HepG2 (cell line): ENCODE measurements around the gene NAT10. TPM values are rescaled to one million over a fixed set of nuclear protein-coding genes. Genes with fewer than 3 reads are reported as not detected.

Source experiments
- ATAC-seq: fragments of 200-7000 bp; cut with Tn5 transposase; 3 replicates; pipeline ENCODE4 v1.9.1; 2020; ENCODE audit warnings: mild to moderate bottlenecking, moderate library complexity
- BruUV-seq: library from RNA; stranded (reverse); fragments of 400-500 nt; replicated peaks from 2 replicates; lab custom pipeline; 2021; lab: Mats Ljungman, UMichigan
- CTCF ChIA-PET: fragments of 300-600 bp; formaldehyde crosslinking; extraction: SDS; loops from one replicate; lab custom pipeline; 2021; ENCODE audit warnings: low total read pairs, inconsistent platforms, low intra/inter-chr PET ratio; lab: Yijun Ruan, JAX
- POLR2A ChIA-PET: fragments of 350-600 bp; sonication (Branson Sonifier 250); formaldehyde crosslinking; loops from one replicate; lab custom pipeline; 2020; ENCODE audit warnings: antibody characterized with exemption, inconsistent platforms; lab: Yijun Ruan, JAX
- DNase-seq: peaks from one replicate; pipeline ENCODE4 v3.0.0-alpha.2; 2015; ENCODE audit warnings: low spot score
- FAIRE-seq: peaks from 3 replicates; lab custom pipeline; 2011; peaks lifted over from hg19 to GRCh38; lab: Jason Lieb, UNC
- H2AFZ ChIP-seq: one replicate; pipeline ENCODE4 v1.6.1; 2011; ENCODE audit warnings: low read length, inconsistent platforms
- H3K27ac ChIP-seq: fragments of 300-600 bp; 3 replicates; pipeline ENCODE4 v1.8.0; 2011; ENCODE audit warnings: mixed run types, mild to moderate bottlenecking, mixed read lengths, low read length, inconsistent platforms; ENCODE audit not compliant: insufficient read depth; ENCODE audit errors: extremely low read length
- H3K27me3 ChIP-seq, 2 experiments: fragments of 200-600 bp in 1 of 2; 2 replicates in 1 of 2; 3 replicates in 1 of 2; pipeline versions ENCODE4 v1.6.0 to v1.8.0; 2011; ENCODE audit warnings: low read length in 2 of 2, mild to moderate bottlenecking in 2 of 2, moderate library complexity in 2 of 2, inconsistent platforms in 1 of 2; ENCODE audit not compliant: insufficient read depth in 2 of 2, control insufficient read depth in 1 of 2
- H3K36me3 ChIP-seq, 2 experiments: fragments of 200-600 bp in 1 of 2; replicated peaks in 1 of 2; 2 replicates in 1 of 2; 3 replicates in 1 of 2; pipeline versions ENCODE4 v1.5.1 to v1.8.0; 2011; ENCODE audit warnings: low read length in 2 of 2, inconsistent platforms in 1 of 2; ENCODE audit not compliant: insufficient read depth in 2 of 2, control insufficient read depth in 1 of 2
- H3K4me1 ChIP-seq: 2 replicates; pipeline ENCODE4 v1.5.1; 2012; ENCODE audit warnings: low read length, inconsistent platforms; ENCODE audit not compliant: insufficient read depth
- H3K4me2 ChIP-seq: 2 replicates; pipeline ENCODE4 v1.6.0; 2011; ENCODE audit warnings: low read depth, low read length, inconsistent platforms
- H3K4me3 ChIP-seq, 3 experiments: fragments of 200-600 bp in 1 of 3; sonication (generic), shearing (Covaris generic) in 1 of 3; replicated peaks in 1 of 3; 2 replicates each; pipeline ENCODE4 v1.5.1; 2011 to 2016; ENCODE audit warnings: low read length in 3 of 3, inconsistent platforms in 2 of 3, low read depth in 2 of 3, mild to moderate bottlenecking in 2 of 3, control low read depth in 1 of 3, mixed read lengths in 1 of 3; ENCODE audit not compliant: insufficient read depth in 1 of 3
- H3K79me2 ChIP-seq: one replicate; pipeline ENCODE4 v1.6.1; 2011; ENCODE audit warnings: low read length, inconsistent platforms; ENCODE audit not compliant: insufficient read depth
- H3K9ac ChIP-seq: 2 replicates; pipeline ENCODE4 v1.6.0; 2011; ENCODE audit warnings: mild to moderate bottlenecking, low read depth, low read length, inconsistent platforms; ENCODE audit not compliant: insufficient read depth
- H3K9me3 ChIP-seq: 2 replicates; pipeline ENCODE4 v1.5.1; 2012; ENCODE audit warnings: mild to moderate bottlenecking, low read length
- H4K20me1 ChIP-seq: 2 replicates; pipeline ENCODE4 v1.6.0; 2011; ENCODE audit warnings: inconsistent platforms, mild to moderate bottlenecking, low read length, moderate library complexity; ENCODE audit not compliant: insufficient read depth
- MEIS1 ChIP-seq: sonication (generic); formaldehyde crosslinking; IDR thresholded peaks from 2 replicates; pipeline ENCODE4 v1.9.0; 2021; ENCODE audit warnings: mild to moderate bottlenecking, missing genetic modification reagents, moderate library complexity, borderline replicate concordance
- SNRNP70 ChIP-seq: fragments of 200-400 bp; formaldehyde crosslinking; IDR thresholded peaks from 2 replicates; pipeline ENCODE4 v1.6.1; 2017; ENCODE audit warnings: mild to moderate bottlenecking, low read depth, low read length, moderate library complexity
- ZNF335 ChIP-seq: sonication (generic); formaldehyde crosslinking; IDR thresholded peaks from 2 replicates; pipeline ENCODE4 v1.4.0; 2020; ENCODE audit warnings: missing genetic modification reagents
- ZNF343 ChIP-seq: sonication (generic); formaldehyde crosslinking; IDR thresholded peaks from 2 replicates; pipeline ENCODE4 v1.4.0; 2020; ENCODE audit warnings: mild to moderate bottlenecking, missing genetic modification reagents
- ZNF484 ChIP-seq: sonication (generic); formaldehyde crosslinking; IDR thresholded peaks from 2 replicates; pipeline ENCODE4 v1.5.1; 2020; ENCODE audit warnings: mild to moderate bottlenecking, low read depth, missing genetic modification reagents, borderline replicate concordance
- WGBS: methylation state at CpG from one replicate; pipeline ENCODE4 v1.1.6; 2017; ENCODE audit warnings: low lambda C conversion rate; 5-methylcytosine and 5-hydroxymethylcytosine counted together
- in situ Hi-C: cut with HindIII; loops from 2 replicates; pipeline ENCODE4 v1.10.0; 2017; ENCODE audit warnings: low pct_unique_long_range_greater_than_20kb; ENCODE audit not compliant: extremely low pct_ligation_motif_present
- intact Hi-C: fragments of 100-400 bp; cut with micrococcal nuclease; formaldehyde crosslinking; loops from one replicate; pipeline ENCODE4 v1.10.0; 2022; ENCODE audit not compliant: unreplicated experiment
- polyA plus RNA-seq, 8 experiments: library from polyadenylated mRNA; depleted of rRNA in 3 of 8; stranded (reverse) in 7 of 8; unstranded in 1 of 8; fragments of >200 nt; fragmentation: Illumina TruSeq in 4 of 8; extraction: Trizol in 4 of 8; gene quantifications; 2 replicates each; pipeline versions ENCODE4 v1.2.1 to v1.2.3, GENCODE V29; 2011 to 2016; ENCODE audit warnings: low read depth in 4 of 8, missing spikeins in 1 of 8, mixed read lengths in 1 of 8; ENCODE audit not compliant: insufficient read depth in 1 of 8
- total RNA-seq, 5 experiments: library from RNA; depleted of rRNA; stranded (reverse); fragments of >200 nt; fragmentation: Illumina TruSeq; extraction: Trizol; gene quantifications; 2 replicates each; pipeline ENCODE4 v1.2.3, GENCODE V29; 2016; ENCODE audit warnings: low read depth in 1 of 5
- TF ChIP-seq, protein P1 (sequence below): sonication (generic); formaldehyde crosslinking; IDR thresholded peaks from 2 replicates; pipeline ENCODE4 v1.4.0; 2020; ENCODE audit warnings: mild to moderate bottlenecking, low read depth, missing genetic modification reagents
- TF ChIP-seq, protein P2 (sequence below): sonication (generic); formaldehyde crosslinking; IDR thresholded peaks from 2 replicates; pipeline ENCODE4 v1.4.0; 2020; ENCODE audit warnings: missing genetic modification reagents, borderline replicate concordance
- TF ChIP-seq, protein P3 (sequence below): sonication (generic); formaldehyde crosslinking; IDR thresholded peaks from 2 replicates; pipeline ENCODE4 v1.9.0; 2022; ENCODE audit warnings: missing genetic modification reagents, mild to moderate bottlenecking, borderline replicate concordance

Gene NAT10
- total and polyA plus RNA-seq, 2 of the 13 experiments (the other 11 are each of a cell fraction or from before 2014, with no cell fraction given) = 33.9 to 51.9 TPM

DNA sequence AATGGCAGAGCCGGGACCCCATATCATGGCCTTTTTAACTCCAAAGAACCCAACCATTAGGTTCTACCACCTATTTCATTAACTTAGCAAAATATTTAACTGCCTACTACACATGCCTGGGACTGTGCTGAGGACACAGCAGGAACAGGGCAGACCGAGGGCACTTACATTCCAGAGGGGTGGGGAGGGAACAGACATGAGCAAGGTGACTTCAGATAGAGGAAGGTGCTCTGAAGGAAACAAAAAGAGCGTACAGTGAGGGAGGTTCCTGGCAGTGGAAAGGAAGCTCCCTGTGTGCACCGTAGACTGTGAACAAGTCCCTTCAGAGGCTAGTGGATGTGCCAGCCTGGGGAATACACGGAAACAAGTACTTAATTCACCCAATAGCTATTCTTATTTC lies 82.8 kb downstream of the NAT10 start (continued):
- no peak for TF ChIP-seq ZNF343 (CRISPR knock-in tag)

DNA sequence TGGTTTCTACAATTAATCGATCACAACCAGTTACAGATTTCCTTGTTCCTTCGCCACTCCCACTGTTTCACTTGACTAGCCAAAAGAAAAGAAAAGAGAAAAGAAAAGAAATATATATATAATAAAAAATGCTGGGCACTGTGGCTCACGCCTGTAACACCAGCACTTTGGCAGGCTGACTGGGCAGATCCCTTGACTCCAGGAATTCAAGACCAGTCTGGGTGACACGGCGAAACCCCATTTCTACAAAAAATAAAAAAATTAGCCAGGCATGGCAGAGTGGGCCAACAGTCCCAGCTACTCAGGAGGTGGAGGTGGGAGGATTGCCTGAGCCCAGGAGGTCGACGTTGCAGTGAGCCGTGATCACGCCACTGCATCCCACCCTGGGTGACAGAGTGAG lies 83.8 kb downstream of the NAT10 start:
- intact Hi-C loops (no loop called here), in situ Hi-C loops (no loop called here)
- FAIRE-seq = no peak
- Histone ChIP-seq H3K4me2 (no peak overlapping the region), H3K27me3 (no peaks in the 10 kb centered on the region), H3K9ac (no peak overlapping the region), H4K20me1 (no peaks in the 10 kb centered on the region), H3K27ac (no peak overlapping the region), H3K4me1 (peaks cover 14% of the 10 kb centered on the region), H3K9me3 (no peaks in the 10 kb centered on the region), H3K36me3 (peaks cover 8 to 15% of the 10 kb centered on the region in 2 experiments; a peak in 4 of 5 replicates), H3K4me3 (no peak overlapping the region), H3K79me2 (no peaks in the 10 kb centered on the region), H2AFZ (no peak overlapping the region)
- TF ChIP-seq MEIS1 (no peak), SNRNP70 (no peak), ZNF335 (CRISPR knock-in tag) (no peak), ZNF484 (CRISPR knock-in tag) (no peak)
- TF ChIP-seq, protein P1, sequence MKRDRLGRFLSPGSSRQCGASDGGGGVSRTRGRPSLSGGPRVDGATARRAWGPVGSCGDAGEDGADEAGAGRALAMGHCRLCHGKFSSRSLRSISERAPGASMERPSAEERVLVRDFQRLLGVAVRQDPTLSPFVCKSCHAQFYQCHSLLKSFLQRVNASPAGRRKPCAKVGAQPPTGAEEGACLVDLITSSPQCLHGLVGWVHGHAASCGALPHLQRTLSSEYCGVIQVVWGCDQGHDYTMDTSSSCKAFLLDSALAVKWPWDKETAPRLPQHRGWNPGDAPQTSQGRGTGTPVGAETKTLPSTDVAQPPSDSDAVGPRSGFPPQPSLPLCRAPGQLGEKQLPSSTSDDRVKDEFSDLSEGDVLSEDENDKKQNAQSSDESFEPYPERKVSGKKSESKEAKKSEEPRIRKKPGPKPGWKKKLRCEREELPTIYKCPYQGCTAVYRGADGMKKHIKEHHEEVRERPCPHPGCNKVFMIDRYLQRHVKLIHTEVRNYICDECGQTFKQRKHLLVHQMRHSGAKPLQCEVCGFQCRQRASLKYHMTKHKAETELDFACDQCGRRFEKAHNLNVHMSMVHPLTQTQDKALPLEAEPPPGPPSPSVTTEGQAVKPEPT (CRISPR knock-in tag) = no peak
- TF ChIP-seq, protein P2, sequence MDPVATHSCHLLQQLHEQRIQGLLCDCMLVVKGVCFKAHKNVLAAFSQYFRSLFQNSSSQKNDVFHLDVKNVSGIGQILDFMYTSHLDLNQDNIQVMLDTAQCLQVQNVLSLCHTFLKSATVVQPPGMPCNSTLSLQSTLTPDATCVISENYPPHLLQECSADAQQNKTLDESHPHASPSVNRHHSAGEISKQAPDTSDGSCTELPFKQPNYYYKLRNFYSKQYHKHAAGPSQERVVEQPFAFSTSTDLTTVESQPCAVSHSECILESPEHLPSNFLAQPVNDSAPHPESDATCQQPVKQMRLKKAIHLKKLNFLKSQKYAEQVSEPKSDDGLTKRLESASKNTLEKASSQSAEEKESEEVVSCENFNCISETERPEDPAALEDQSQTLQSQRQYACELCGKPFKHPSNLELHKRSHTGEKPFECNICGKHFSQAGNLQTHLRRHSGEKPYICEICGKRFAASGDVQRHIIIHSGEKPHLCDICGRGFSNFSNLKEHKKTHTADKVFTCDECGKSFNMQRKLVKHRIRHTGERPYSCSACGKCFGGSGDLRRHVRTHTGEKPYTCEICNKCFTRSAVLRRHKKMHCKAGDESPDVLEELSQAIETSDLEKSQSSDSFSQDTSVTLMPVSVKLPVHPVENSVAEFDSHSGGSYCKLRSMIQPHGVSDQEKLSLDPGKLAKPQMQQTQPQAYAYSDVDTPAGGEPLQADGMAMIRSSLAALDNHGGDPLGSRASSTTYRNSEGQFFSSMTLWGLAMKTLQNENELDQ (CRISPR knock-in tag) = no peak
- TF ChIP-seq, protein P3, sequence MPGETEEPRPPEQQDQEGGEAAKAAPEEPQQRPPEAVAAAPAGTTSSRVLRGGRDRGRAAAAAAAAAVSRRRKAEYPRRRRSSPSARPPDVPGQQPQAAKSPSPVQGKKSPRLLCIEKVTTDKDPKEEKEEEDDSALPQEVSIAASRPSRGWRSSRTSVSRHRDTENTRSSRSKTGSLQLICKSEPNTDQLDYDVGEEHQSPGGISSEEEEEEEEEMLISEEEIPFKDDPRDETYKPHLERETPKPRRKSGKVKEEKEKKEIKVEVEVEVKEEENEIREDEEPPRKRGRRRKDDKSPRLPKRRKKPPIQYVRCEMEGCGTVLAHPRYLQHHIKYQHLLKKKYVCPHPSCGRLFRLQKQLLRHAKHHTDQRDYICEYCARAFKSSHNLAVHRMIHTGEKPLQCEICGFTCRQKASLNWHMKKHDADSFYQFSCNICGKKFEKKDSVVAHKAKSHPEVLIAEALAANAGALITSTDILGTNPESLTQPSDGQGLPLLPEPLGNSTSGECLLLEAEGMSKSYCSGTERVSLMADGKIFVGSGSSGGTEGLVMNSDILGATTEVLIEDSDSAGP (CRISPR knock-in tag) = no peak
- no peak for ATAC-seq
- no peak for DNase-seq
- 94% methylated on average over 9 of the region's 9 CpGs for WGBS
- POLR2A ChIA-PET = no interaction called here
- no TSS peak for BruUV-seq
- CTCF ChIA-PET = no interaction called here
